WERI-Rb-1 (cell line): ENCODE measurements around the gene PPP1R13B.

Experiments used
- DNase-seq: peaks from one replicate; pipeline ENCODE4 v3.0.0-alpha.2; 2020
- H3K27ac ChIP-seq: fragments of 250-450 bp; sonication (Bioruptor Pico); 2 replicates; pipeline ENCODE4 v1.5.1; 2020; ENCODE audit warnings: mild to moderate bottlenecking, moderate library complexity
- H3K27me3 ChIP-seq: fragments of 250-450 bp; sonication (Bioruptor Pico); 2 replicates; pipeline ENCODE4 v1.5.1; 2021; ENCODE audit warnings: mild to moderate bottlenecking, low read depth, moderate library complexity; ENCODE audit not compliant: insufficient read depth, severe bottlenecking
- H3K36me3 ChIP-seq: fragments of 250-450 bp; sonication (Bioruptor Pico); 2 replicates; pipeline ENCODE4 v1.5.1; 2020; ENCODE audit warnings: mild to moderate bottlenecking, moderate library complexity
- H3K4me3 ChIP-seq: 2 replicates; pipeline ENCODE4 v1.5.1; 2011; ENCODE audit warnings: low read depth, mild to moderate bottlenecking, control low read depth, low read length
- H3K9me3 ChIP-seq: fragments of 250-450 bp; sonication (Bioruptor Pico); 2 replicates; pipeline ENCODE4 v1.5.1; 2021; ENCODE audit warnings: mild to moderate bottlenecking, moderate library complexity; ENCODE audit not compliant: severe bottlenecking
- CTCF ChIP-seq: IDR thresholded peaks from 2 replicates; pipeline ENCODE4 v1.5.1; 2011; ENCODE audit warnings: low read depth, mild to moderate bottlenecking, control low read depth, inconsistent platforms, low read length

The PPP1R13B gene

GRCh38 chr14:103878180-103878579 lies 30.8 kb upstream of the PPP1R13B start:
- no peaks in the 10 kb centered on the region for H3K27me3 ChIP-seq
- no peak for TF ChIP-seq CTCF
- no peaks in the 10 kb centered on the region for H3K36me3 ChIP-seq
- H3K9me3 ChIP-seq, result no peaks in the 10 kb centered on the region
- H3K4me3 ChIP-seq, result no peak overlapping the region
- no peak for DNase-seq
- no peak overlapping the region for H3K27ac ChIP-seq

- TF ChIP-seq CTCF, result no peak
- H3K36me3 ChIP-seq, result no peaks in the 10 kb centered on the region
- no peak for DNase-seq
- H3K4me3 ChIP-seq, result no peak overlapping the region
- no peaks in the 10 kb centered on the region for H3K27me3 ChIP-seq
- no peak overlapping the region for H3K27ac ChIP-seq
- H3K9me3 ChIP-seq, result no peaks in the 10 kb centered on the region
These were observed 27.6 kb upstream of the PPP1R13B start for GRCh38 chr14:103875010-103875409.

- Histone ChIP-seq H3K9me3 (no peaks in the 10 kb centered on the region), H3K36me3 (no peaks in the 10 kb centered on the region), H3K27me3 (no peaks in the 10 kb centered on the region), H3K4me3 (no peak overlapping the region), H3K27ac (no peak overlapping the region)
- no peak for TF ChIP-seq CTCF
- no peak for DNase-seq
These were observed 25.2 kb upstream of the PPP1R13B start for GRCh38 chr14:103872481-103873113.

GRCh38 chr14:103871596-103872480 lies 24.5 kb upstream of the PPP1R13B start:
- Histone ChIP-seq H3K27me3 (no peaks in the 10 kb centered on the region), H3K36me3 (no peaks in the 10 kb centered on the region), H3K27ac (no peak overlapping the region), H3K4me3 (no peak overlapping the region), H3K9me3 (no peaks in the 10 kb centered on the region)
- no peak for TF ChIP-seq CTCF
- DNase-seq, result no peak

GRCh38 chr14:103870891-103871595 lies 23.7 kb upstream of the PPP1R13B start:
- DNase-seq, result no peak
- Histone ChIP-seq H3K4me3 (no peak overlapping the region), H3K27ac (no peak overlapping the region), H3K36me3 (no peaks in the 10 kb centered on the region), H3K9me3 (no peaks in the 10 kb centered on the region), H3K27me3 (no peaks in the 10 kb centered on the region)
- no peak for TF ChIP-seq CTCF
